Osteocyte (in vitro differentiated cells): ENCODE data around the gene SMC6. TPM values are rescaled to one million over a fixed set of nuclear protein-coding genes. Genes with fewer than 3 reads are reported as not detected.

Experiments used
- DNase-seq: peaks from one replicate; pipeline ENCODE4 v3.0.0; 2021; ENCODE audit warnings: mixed read lengths; ENCODE audit not compliant: unreplicated experiment; ENCODE audit errors: extremely low spot score
- H3K27ac Mint-ChIP-seq: one replicate; pipeline ENCODE4 v1.8.0; 2021; ENCODE audit warnings: mild to moderate bottlenecking, mixed read lengths; ENCODE audit not compliant: unreplicated experiment
- H3K27me3 Mint-ChIP-seq: one replicate; pipeline ENCODE4 v1.8.0; 2021; ENCODE audit warnings: mixed read lengths; ENCODE audit not compliant: unreplicated experiment
- H3K36me3 Mint-ChIP-seq: one replicate; pipeline ENCODE4 v1.8.0; 2021; ENCODE audit warnings: mixed read lengths; ENCODE audit not compliant: unreplicated experiment
- H3K4me1 Mint-ChIP-seq: one replicate; pipeline ENCODE4 v1.8.0; 2021; ENCODE audit warnings: mixed read lengths; ENCODE audit not compliant: unreplicated experiment
- H3K4me3 Mint-ChIP-seq: one replicate; pipeline ENCODE4 v1.8.0; 2021; ENCODE audit warnings: mild to moderate bottlenecking, moderate library complexity, mixed read lengths; ENCODE audit not compliant: unreplicated experiment
- H3K9me3 Mint-ChIP-seq: one replicate; pipeline ENCODE4 v1.8.0; 2021; ENCODE audit warnings: mixed read lengths; ENCODE audit not compliant: unreplicated experiment
- total RNA-seq: library from RNA; stranded (reverse); gene quantifications from 2 replicates; pipeline ENCODE4 v1.2.1, GENCODE V29; 2021
- TF ChIP-seq, protein P1 (sequence below): fragments of 200-600 bp; sonication (generic); IDR thresholded peaks from 2 replicates; pipeline ENCODE4 v1.5.0; 2021; ENCODE audit warnings: antibody characterized with exemption, mild to moderate bottlenecking, moderate library complexity

Gene SMC6
- total RNA-seq, 1 donor from 2014 or later: 21.3 TPM

DNA sequence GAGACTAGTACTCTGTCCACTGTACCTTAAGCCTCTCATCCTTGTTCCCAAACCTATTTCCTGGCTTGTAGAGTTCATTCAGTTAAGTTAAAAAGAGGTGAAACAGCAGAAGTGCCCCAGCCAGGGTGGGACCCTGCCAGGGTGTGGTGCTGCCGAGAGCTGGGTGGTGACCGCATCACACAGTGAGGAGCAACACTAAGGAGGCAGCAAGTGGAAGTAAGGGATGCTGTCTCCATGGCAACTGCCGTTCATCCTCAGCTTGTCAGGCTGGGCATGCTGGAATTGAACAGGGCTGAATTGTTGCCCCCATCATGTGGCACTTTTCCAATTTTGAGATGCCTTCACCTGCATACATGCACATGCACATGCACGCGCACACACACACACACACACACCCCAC lies 136.1 kb downstream of the SMC6 start:
- TF ChIP-seq, protein P1, sequence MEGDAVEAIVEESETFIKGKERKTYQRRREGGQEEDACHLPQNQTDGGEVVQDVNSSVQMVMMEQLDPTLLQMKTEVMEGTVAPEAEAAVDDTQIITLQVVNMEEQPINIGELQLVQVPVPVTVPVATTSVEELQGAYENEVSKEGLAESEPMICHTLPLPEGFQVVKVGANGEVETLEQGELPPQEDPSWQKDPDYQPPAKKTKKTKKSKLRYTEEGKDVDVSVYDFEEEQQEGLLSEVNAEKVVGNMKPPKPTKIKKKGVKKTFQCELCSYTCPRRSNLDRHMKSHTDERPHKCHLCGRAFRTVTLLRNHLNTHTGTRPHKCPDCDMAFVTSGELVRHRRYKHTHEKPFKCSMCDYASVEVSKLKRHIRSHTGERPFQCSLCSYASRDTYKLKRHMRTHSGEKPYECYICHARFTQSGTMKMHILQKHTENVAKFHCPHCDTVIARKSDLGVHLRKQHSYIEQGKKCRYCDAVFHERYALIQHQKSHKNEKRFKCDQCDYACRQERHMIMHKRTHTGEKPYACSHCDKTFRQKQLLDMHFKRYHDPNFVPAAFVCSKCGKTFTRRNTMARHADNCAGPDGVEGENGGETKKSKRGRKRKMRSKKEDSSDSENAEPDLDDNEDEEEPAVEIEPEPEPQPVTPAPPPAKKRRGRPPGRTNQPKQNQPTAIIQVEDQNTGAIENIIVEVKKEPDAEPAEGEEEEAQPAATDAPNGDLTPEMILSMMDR: no peak
- Mint-ChIP-seq H3K36me3 (no peaks in the 10 kb centered on the region), H3K27ac (no peak overlapping the region), H3K27me3 (no peaks in the 10 kb centered on the region), H3K9me3 (no peaks in the 10 kb centered on the region), H3K4me1 (no peaks in the 10 kb centered on the region), H3K4me3 (no peak overlapping the region)
- no peak for DNase-seq

DNA sequence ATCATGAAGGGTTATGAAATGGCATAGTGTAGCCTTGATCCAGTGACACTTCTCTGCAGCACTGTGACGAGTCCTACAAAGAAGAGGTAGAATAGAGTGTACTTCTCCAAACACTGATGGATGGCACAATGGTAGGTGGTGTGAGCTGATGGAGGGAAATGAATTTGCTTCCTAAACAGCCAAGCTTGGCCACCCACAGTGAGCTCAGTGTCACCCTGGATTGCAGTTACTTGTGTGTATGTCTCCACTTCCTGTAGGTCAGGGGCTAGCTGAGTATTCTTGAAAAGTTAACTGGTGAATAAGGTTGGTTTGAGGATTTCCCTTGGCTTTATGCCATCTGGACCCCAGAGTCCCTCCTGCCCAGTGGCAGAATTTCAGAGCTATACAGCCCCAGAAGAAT lies 137.2 kb downstream of the SMC6 start:
- Mint-ChIP-seq H3K9me3 (no peaks in the 10 kb centered on the region), H3K4me1 (no peaks in the 10 kb centered on the region), H3K36me3 (no peaks in the 10 kb centered on the region), H3K4me3 (no peak overlapping the region), H3K27ac (no peak overlapping the region), H3K27me3 (no peaks in the 10 kb centered on the region)
- DNase-seq: no peak
- TF ChIP-seq, protein P1: no peak

DNA sequence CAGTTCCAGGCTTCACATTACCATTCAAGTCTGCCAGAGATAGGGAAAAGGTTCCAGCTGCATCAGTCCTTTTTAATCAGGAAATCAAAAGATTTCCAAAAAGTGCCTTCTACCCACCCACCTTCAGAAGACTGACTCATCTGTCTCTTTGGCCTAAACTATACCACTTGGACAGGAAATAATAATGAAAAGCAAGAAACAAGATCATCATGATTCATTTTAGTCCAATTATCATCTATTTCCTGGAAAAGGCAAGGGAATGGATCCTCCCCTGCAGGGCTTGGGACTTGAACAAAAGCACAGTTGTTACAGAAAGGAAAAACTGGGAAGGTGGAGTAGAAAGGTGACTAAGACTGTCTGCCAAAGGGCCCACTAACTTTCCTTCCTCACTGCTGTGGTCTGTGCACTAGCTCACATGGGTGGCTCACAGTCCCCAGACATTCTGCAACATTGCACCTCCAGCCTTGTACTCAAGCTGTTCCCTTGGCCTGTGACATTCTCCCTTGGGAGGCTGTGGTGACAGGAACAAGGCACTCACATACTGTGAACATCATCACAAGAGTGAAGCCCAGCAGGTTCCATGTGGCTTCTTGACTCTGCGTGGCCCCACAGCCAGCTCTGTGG lies 137.8 kb downstream of the SMC6 start:
- no peak overlapping the region for H3K4me3 Mint-ChIP-seq
- no peak overlapping the region for H3K27ac Mint-ChIP-seq
- TF ChIP-seq, protein P1: no peak

DNA sequence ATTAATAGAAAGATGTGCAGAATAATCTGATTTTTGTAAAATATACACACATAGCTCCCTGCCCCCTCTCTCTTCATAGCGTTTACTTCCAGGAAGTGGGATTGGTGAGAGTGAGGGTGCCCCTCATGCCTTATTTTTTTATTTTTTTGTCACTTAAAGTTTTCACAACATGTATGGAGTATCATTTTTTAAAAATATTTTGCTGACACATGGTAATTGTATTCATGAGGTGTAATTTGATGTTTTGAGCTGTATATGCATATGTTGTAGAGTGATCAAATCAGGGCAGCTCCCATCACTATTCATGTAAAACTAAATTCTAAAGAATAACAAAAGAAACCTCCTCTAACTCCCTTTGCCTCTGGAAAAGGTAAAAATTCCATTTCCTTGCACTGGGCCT lies 138.5 kb downstream of the SMC6 start:
- Mint-ChIP-seq H3K4me3 (no peak overlapping the region), H3K27me3 (no peaks in the 10 kb centered on the region)
- TF ChIP-seq, protein P1: no peak

More for the DNA sequence above, 137.8 kb downstream of the SMC6 start:
- no peaks in the 10 kb centered on the region for H3K4me1 Mint-ChIP-seq
- H3K9me3 Mint-ChIP-seq: no peaks in the 10 kb centered on the region
- H3K36me3 Mint-ChIP-seq: no peaks in the 10 kb centered on the region
- DNase-seq: no peak
- no peaks in the 10 kb centered on the region for H3K27me3 Mint-ChIP-seq

DNA sequence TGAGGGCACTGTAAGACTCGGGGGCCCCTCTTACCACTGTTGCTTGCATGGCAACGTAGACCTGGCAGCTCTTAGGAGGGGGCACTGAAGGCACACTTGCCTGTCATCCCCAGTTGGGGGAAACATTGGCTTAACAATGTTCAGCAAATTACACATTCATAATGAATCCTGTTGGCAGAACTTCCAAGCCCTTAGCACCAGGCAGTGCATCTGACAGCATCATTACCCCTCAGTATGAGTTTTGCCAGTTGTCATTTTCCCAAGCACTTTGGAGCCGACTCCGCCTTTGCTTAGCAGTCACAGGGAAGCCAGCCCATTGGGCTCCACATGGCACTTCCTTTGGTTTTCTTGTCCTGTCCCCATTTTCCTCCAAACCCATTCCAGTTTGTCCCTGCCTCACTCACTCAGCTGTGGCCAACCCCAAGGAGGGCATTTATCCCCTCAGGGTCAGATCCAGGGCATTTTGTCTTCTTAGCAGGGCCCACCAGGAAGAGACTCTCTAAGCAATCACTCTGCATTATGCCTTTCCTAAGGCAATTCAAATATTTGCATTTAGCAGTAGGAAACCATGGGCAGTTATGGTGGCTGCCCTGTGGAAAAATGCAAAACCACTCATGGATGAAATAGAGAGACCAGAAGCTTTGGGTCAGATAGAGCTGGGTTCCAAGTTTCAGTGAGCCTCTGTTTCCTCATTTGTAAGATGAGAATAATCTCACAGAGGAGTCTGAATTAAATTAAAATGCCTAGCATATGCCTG lies 139.3 kb downstream of the SMC6 start:
- H3K36me3 Mint-ChIP-seq: no peaks in the 10 kb centered on the region
- TF ChIP-seq, protein P1: no peak
- no peak overlapping the region for H3K27ac Mint-ChIP-seq
- no peak overlapping the region for H3K4me3 Mint-ChIP-seq
- no peaks in the 10 kb centered on the region for H3K27me3 Mint-ChIP-seq
- H3K9me3 Mint-ChIP-seq: no peaks in the 10 kb centered on the region
- DNase-seq: no peak
- H3K4me1 Mint-ChIP-seq: no peaks in the 10 kb centered on the region

More for the DNA sequence above, 138.5 kb downstream of the SMC6 start:
- H3K9me3 Mint-ChIP-seq: no peaks in the 10 kb centered on the region
- no peak for DNase-seq
- no peaks in the 10 kb centered on the region for H3K36me3 Mint-ChIP-seq
- H3K27ac Mint-ChIP-seq: no peak overlapping the region
- no peaks in the 10 kb centered on the region for H3K4me1 Mint-ChIP-seq
